HEK293T (cell line): ENCODE results near the gene TAS2R60.

Experiments
- ARNT ChIP-seq: fragments of 450-650 bp; IDR thresholded peaks from 2 replicates; pipeline ENCODE4 v1.6.1; 2017; ENCODE audit warnings: mild to moderate bottlenecking
- BHLHE40 ChIP-seq: fragments of 450-650 bp; IDR thresholded peaks from 2 replicates; pipeline ENCODE4 v1.6.1; 2016; ENCODE audit warnings: mild to moderate bottlenecking, moderate library complexity, borderline replicate concordance
- ELF4 ChIP-seq: fragments of 450-650 bp; IDR thresholded peaks from 2 replicates; pipeline ENCODE4 v1.6.1; 2017; ENCODE audit warnings: antibody characterized with exemption
- FOXA1 ChIP-seq: fragments of 450-650 bp; IDR thresholded peaks from 2 replicates; pipeline ENCODE4 v1.6.1; 2016; ENCODE audit warnings: mild to moderate bottlenecking
- FOXK2 ChIP-seq: fragments of 450-650 bp; IDR thresholded peaks from 2 replicates; pipeline ENCODE4 v1.6.1; 2016; ENCODE audit warnings: mild to moderate bottlenecking
- FOXM1 ChIP-seq: fragments of 450-650 bp; IDR thresholded peaks from 2 replicates; pipeline ENCODE4 v1.6.1; 2017; ENCODE audit warnings: mild to moderate bottlenecking, borderline replicate concordance
- HDGF ChIP-seq: fragments of 450-650 bp; IDR thresholded peaks from 2 replicates; pipeline ENCODE4 v1.6.1; 2017; ENCODE audit warnings: antibody characterized with exemption, borderline replicate concordance
- NFRKB ChIP-seq: fragments of 450-650 bp; IDR thresholded peaks from 2 replicates; pipeline ENCODE4 v1.6.1; 2016; ENCODE audit warnings: mild to moderate bottlenecking, moderate library complexity
- PKNOX1 ChIP-seq: fragments of 450-650 bp; IDR thresholded peaks from 2 replicates; pipeline ENCODE4 v1.6.1; 2016
- SP1 ChIP-seq: fragments of 450-650 bp; IDR thresholded peaks from 2 replicates; pipeline ENCODE4 v1.6.1; 2017
- SUZ12 ChIP-seq: fragments of 450-650 bp; IDR thresholded peaks from 2 replicates; pipeline ENCODE4 v1.6.1; 2016; ENCODE audit warnings: mild to moderate bottlenecking
- TARDBP ChIP-seq: fragments of 450-650 bp; IDR thresholded peaks from 2 replicates; pipeline ENCODE4 v1.6.1; 2016
- ZNF384 ChIP-seq: fragments of 450-650 bp; IDR thresholded peaks from 2 replicates; pipeline ENCODE4 v1.6.1; 2016

GRCh38 chr7:143460271-143460979 lies 17.2 kb downstream of the TAS2R60 start:
- TF ChIP-seq SP1, result no peak
- TF ChIP-seq FOXA1, result no peak
- no peak for TF ChIP-seq ARNT
- TF ChIP-seq ELF4, result no peak
- TF ChIP-seq SUZ12, result no peak
- TF ChIP-seq BHLHE40, result no peak
- TF ChIP-seq FOXK2, result no peak
- no peak for TF ChIP-seq FOXM1
- TF ChIP-seq NFRKB, result no peak
- TF ChIP-seq HDGF, result no peak
- TF ChIP-seq ZNF384, result no peak
- TF ChIP-seq PKNOX1, result no peak
- TF ChIP-seq TARDBP, result no peak
